GM21423 (cell line): ENCODE results near the gene ZFR2.

Experiments used
- ATAC-seq: cut with Tn5 transposase; IDR thresholded peaks from one replicate; pipeline ENCODE4 v1.9.1; 2021; ENCODE audit warnings: mild to moderate bottlenecking, moderate library complexity; ENCODE audit not compliant: unreplicated experiment

The ZFR2 gene

GRCh38 chr19:3792114-3792513, 76.7 kb downstream of the ZFR2 start:
- no peak for ATAC-seq

- no peak for ATAC-seq
Observed at GRCh38 chr19:3790941-3791340, 77.9 kb downstream of the ZFR2 start.

- no peak for ATAC-seq
Observed at GRCh38 chr19:3790209-3790734, 78.6 kb downstream of the ZFR2 start.

GRCh38 chr19:3788996-3789778, 79.7 kb downstream of the ZFR2 start:
- no peak for ATAC-seq

GRCh38 chr19:3785938-3786824, 82.7 kb downstream of the ZFR2 start, which contains the start of gene MATK:
Gene MATK, minus strand, starts transcription at chr19:3786381. Its CDS starts 1,246 bp downstream, at chr19:3785135.
- ATAC-seq, result no peak

GRCh38 chr19:3785451-3785937, 83.3 kb downstream of the ZFR2 start:
- no peak for ATAC-seq

GRCh38 chr19:3784607-3785450, 84.0 kb downstream of the ZFR2 start:
- ATAC-seq, result no peak

- no peak for ATAC-seq
Observed at GRCh38 chr19:3783660-3784584, 84.9 kb downstream of the ZFR2 start.

GRCh38 chr19:3782903-3783302, 85.9 kb downstream of the ZFR2 start:
- ATAC-seq, result no peak

GRCh38 chr19:3782330-3782729, 86.5 kb downstream of the ZFR2 start:
- no peak for ATAC-seq

GRCh38 chr19:3781603-3782002, 87.2 kb downstream of the ZFR2 start:
- ATAC-seq, result no peak

- ATAC-seq, result no peak
Observed at GRCh38 chr19:3780786-3781304, 88.0 kb downstream of the ZFR2 start.

GRCh38 chr19:3778899-3779723, 89.7 kb downstream of the ZFR2 start:
- no peak for ATAC-seq

- no peak for ATAC-seq
Observed at GRCh38 chr19:3778104-3778867, 90.6 kb downstream of the ZFR2 start.

GRCh38 chr19:3776479-3777040, 92.3 kb downstream of the ZFR2 start:
- no peak for ATAC-seq

- no peak for ATAC-seq
Observed at GRCh38 chr19:3775831-3776230, 93.0 kb downstream of the ZFR2 start.

GRCh38 chr19:3775374-3775711, 93.5 kb downstream of the ZFR2 start:
- no peak for ATAC-seq
